SK-N-SH (cell line): ENCODE measurements around the gene ENTPD7. TPM values are rescaled to one million over a fixed set of nuclear protein-coding genes. Genes with fewer than 3 reads are reported as not detected.
A peak's percentile ranks its signal among the peaks of the same experiment; 100 is the strongest.

ENCODE experiments used
- CTCF ChIA-PET: fragments of 300-600, 350-600 bp; formaldehyde crosslinking; extraction: SDS; loops from one replicate; lab custom pipeline; 2021; lab: Yijun Ruan, JAX
- POLR2A ChIA-PET: fragments of 350-600 bp; sonication (Branson Sonifier 250); formaldehyde crosslinking; extraction: SDS; loops from one replicate; lab custom pipeline; 2020; ENCODE audit warnings: antibody characterized with exemption, inconsistent platforms; lab: Yijun Ruan, JAX
- DNase-seq: peaks from one replicate; pipeline ENCODE4 v3.0.0; 2012
- H2AFZ ChIP-seq: fragments of 200-600 bp; sonication (generic); 2 replicates; pipeline ENCODE4 v1.8.1; 2016; ENCODE audit warnings: antibody characterized with exemption, mild to moderate bottlenecking, low read depth
- H3F3A ChIP-seq: fragments of 200-600 bp; sonication (generic); replicated peaks from 2 replicates; pipeline ENCODE3; 2016; ENCODE audit warnings: antibody characterized with exemption, mild to moderate bottlenecking; ENCODE audit not compliant: insufficient read depth
- H3K27ac ChIP-seq, 2 experiments: fragments of 200-500 bp in 1 of 2; fragments of 200-600 bp in 1 of 2; sonication (Bioruptor generic) in 1 of 2; sonication (generic), shearing (Covaris generic) in 1 of 2; 2 replicates each; pipeline versions ENCODE4 v1.5.1 to v1.6.1; 2014 to 2016; ENCODE audit warnings: low read depth in 2 of 2, inconsistent platforms in 1 of 2, low read length in 1 of 2, mild to moderate bottlenecking in 1 of 2, mixed read lengths in 1 of 2
- H3K27me3 ChIP-seq: fragments of 200-600 bp; sonication (generic), shearing (Covaris generic); 2 replicates; pipeline ENCODE4 v1.6.1; 2016; ENCODE audit warnings: mixed run types; ENCODE audit not compliant: insufficient read depth
- H3K36me3 ChIP-seq, 2 experiments: fragments of 200-500 bp in 1 of 2; fragments of 200-600 bp in 1 of 2; sonication (Bioruptor generic) in 1 of 2; sonication (generic) in 1 of 2; replicated peaks in 1 of 2; 2 replicates each; pipeline versions ENCODE3 to v1.5.1; 2014 to 2016; ENCODE audit warnings: low read length in 1 of 2, mild to moderate bottlenecking in 1 of 2; ENCODE audit not compliant: insufficient read depth in 2 of 2, control insufficient read depth in 1 of 2
- H3K4me1 ChIP-seq, 2 experiments: fragments of 200-500 bp in 1 of 2; fragments of 200-600 bp in 1 of 2; sonication (Bioruptor generic) in 1 of 2; sonication (generic), shearing (Covaris generic) in 1 of 2; 2 replicates each; pipeline versions ENCODE4 v1.5.1 to v1.6.1; 2014 to 2016; ENCODE audit warnings: low read depth in 1 of 2, low read length in 1 of 2, mixed run types in 1 of 2; ENCODE audit not compliant: insufficient read depth in 2 of 2, control insufficient read depth in 1 of 2
- H3K4me2 ChIP-seq: fragments of 200-600 bp; sonication (generic), shearing (Covaris generic); 2 replicates; pipeline ENCODE4 v1.6.1; 2017; ENCODE audit warnings: mixed run types
- H3K4me3 ChIP-seq, 2 experiments: fragments of 200-500 bp in 1 of 2; fragments of 200-600 bp in 1 of 2; sonication (Bioruptor generic) in 1 of 2; sonication (generic), shearing (Covaris generic) in 1 of 2; 2 replicates each; pipeline versions ENCODE4 v1.5.1 to v1.8.1; 2014 to 2016; ENCODE audit warnings: low read depth in 2 of 2, inconsistent platforms in 1 of 2, low read length in 1 of 2, mild to moderate bottlenecking in 1 of 2, mixed read lengths in 1 of 2, moderate library complexity in 1 of 2
- H3K79me2 ChIP-seq: fragments of 200-600 bp; sonication (generic); 2 replicates; pipeline ENCODE4 v1.8.1; 2017; ENCODE audit warnings: mild to moderate bottlenecking; ENCODE audit not compliant: insufficient read depth
- H3K9ac ChIP-seq: fragments of 200-600 bp; sonication (generic); 2 replicates; pipeline ENCODE4 v1.6.1; 2017; ENCODE audit warnings: mixed run types
- H3K9me2 ChIP-seq: fragments of 200-600 bp; sonication (generic); 2 replicates; pipeline ENCODE4 v1.6.1; 2017; ENCODE audit warnings: mixed run types
- H3K9me3 ChIP-seq: fragments of 200-600 bp; sonication (generic); 2 replicates; pipeline ENCODE4 v1.6.1; 2017; ENCODE audit warnings: mixed run types, mild to moderate bottlenecking, moderate library complexity
- H4K20me1 ChIP-seq: fragments of 200-600 bp; sonication (generic); 2 replicates; pipeline ENCODE4 v1.6.1; 2017; ENCODE audit warnings: mild to moderate bottlenecking, mixed run types; ENCODE audit not compliant: insufficient read depth
- CHD2 ChIP-seq: fragments of 150-350 bp; IDR thresholded peaks from 2 replicates; pipeline ENCODE4 v1.6.1; 2018; ENCODE audit warnings: low read length; ENCODE audit not compliant: partially characterized antibody
- ELF1 ChIP-seq: IDR thresholded peaks from 2 replicates; pipeline ENCODE4 v1.4.0; 2012
- FOXJ3 ChIP-seq: sonication (generic); formaldehyde crosslinking; IDR thresholded peaks from 2 replicates; pipeline ENCODE4 v1.5.1; 2020; ENCODE audit warnings: mild to moderate bottlenecking, missing genetic modification reagents
- FOXM1 ChIP-seq: IDR thresholded peaks from 2 replicates; pipeline ENCODE4 v1.4.0; 2012; ENCODE audit warnings: low read depth, mild to moderate bottlenecking
- MEF2A ChIP-seq: IDR thresholded peaks from 2 replicates; pipeline ENCODE4 v1.4.0; 2012; ENCODE audit warnings: low read depth, borderline replicate concordance
- MXI1 ChIP-seq: IDR thresholded peaks from 2 replicates; pipeline ENCODE4 v1.6.1; 2012; ENCODE audit warnings: mild to moderate bottlenecking, low read depth, low read length, improper control_type of control experiment
- NRF1 ChIP-seq: IDR thresholded peaks from 2 replicates; pipeline ENCODE4 v1.6.1; 2012; ENCODE audit warnings: low read depth, mild to moderate bottlenecking, low read length
- POLR2AphosphoS5 ChIP-seq: IDR thresholded peaks from 2 replicates; pipeline ENCODE4 v1.6.1; 2012; ENCODE audit warnings: low read depth, low read length
- RAD21 ChIP-seq: IDR thresholded peaks from 2 replicates; pipeline ENCODE4 v1.6.1; 2012; ENCODE audit warnings: mild to moderate bottlenecking, low read length
- RCOR1 ChIP-seq: fragments of 150-350 bp; IDR thresholded peaks from 2 replicates; pipeline ENCODE4 v1.6.1; 2017; ENCODE audit warnings: antibody characterized with exemption, low read length
- SMC3 ChIP-seq: IDR thresholded peaks from 2 replicates; pipeline ENCODE4 v1.6.1; 2012; ENCODE audit warnings: low read depth, low read length, improper control_type of control experiment
- TCF12 ChIP-seq: IDR thresholded peaks from 2 replicates; pipeline ENCODE4 v1.4.0; 2012
- WGBS: methylation state at CpG from one replicate; pipeline ENCODE4 v1.1.6; 2017; ENCODE audit warnings: low lambda C conversion rate; 5-methylcytosine and 5-hydroxymethylcytosine counted together
- polyA plus RNA-seq, 3 experiments: library from polyadenylated mRNA; depleted of rRNA; stranded (reverse); fragments of >200 nt; gene quantifications; 2 replicates each; pipeline ENCODE4 v1.2.3, GENCODE V29; 2012
- TF ChIP-seq, protein P1 (sequence below): IDR thresholded peaks from 2 replicates; pipeline ENCODE4 v1.4.0; 2012; ENCODE audit warnings: low read depth
- TF ChIP-seq, protein P2 (sequence below): IDR thresholded peaks from 2 replicates; pipeline ENCODE4; 2012
- TF ChIP-seq, protein P3 (sequence below): IDR thresholded peaks from 2 replicates; pipeline ENCODE4 v1.4.0; 2012; ENCODE audit warnings: low read depth, borderline replicate concordance
- TF ChIP-seq, protein P4 (sequence below): fragments of 200-600 bp; sonication (generic); IDR thresholded peaks from 2 replicates; pipeline ENCODE4 v1.6.1; 2017; ENCODE audit warnings: antibody characterized with exemption, mild to moderate bottlenecking, moderate library complexity

Gene ENTPD7
- polyA plus RNA-seq, 1 of the 3 experiments (the other 2 are of a cell fraction): 3.9 TPM

DNA sequence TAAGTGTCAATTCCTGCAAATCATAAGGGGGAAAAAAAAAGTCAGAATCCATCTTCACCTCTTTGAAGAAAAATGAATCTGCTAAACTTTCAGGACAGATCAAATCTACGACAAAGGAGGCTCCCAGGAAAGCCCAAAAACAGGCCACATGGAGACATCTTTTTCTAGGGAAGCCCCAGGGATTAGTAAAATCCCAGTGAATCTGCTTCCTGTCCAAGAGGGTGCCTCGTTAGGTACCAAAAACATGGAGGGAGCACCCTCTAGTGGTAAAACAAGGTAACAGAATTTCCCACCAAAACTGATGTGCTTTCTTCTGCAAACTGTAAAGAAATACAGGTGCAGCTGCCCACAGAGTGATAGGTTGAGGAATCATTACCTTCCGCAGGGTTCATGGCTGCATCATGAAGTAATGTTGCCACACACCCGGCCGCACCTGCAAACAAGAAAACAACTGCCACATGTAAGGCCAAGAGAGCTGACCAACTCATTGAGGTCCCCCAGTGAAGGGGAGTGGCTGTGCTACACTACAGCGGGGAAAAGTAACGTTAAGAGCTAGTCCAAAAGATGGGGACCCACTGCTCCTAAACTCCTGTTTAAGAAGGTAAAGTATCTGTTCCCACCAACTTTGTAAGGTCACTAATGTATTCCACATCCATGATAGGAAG lies 47.0 kb upstream of the ENTPD7 start:
- no peak overlapping the region for H3K9ac ChIP-seq
- no peaks in the 10 kb centered on the region; a peak in 1 of 4 replicates for H3K4me1 ChIP-seq
- no peaks in the 10 kb centered on the region for H3K27me3 ChIP-seq
- peak; percentile 77 for DNase-seq
- H3F3A ChIP-seq: peaks cover 4% of the 10 kb centered on the region
- no peaks in the 10 kb centered on the region for H3K9me2 ChIP-seq
- peaks cover 32 to 34% of the 10 kb centered on the region in 2 experiments for H3K36me3 ChIP-seq
- H3K27ac ChIP-seq: no peak overlapping the region
- no peak overlapping the region for H3K4me2 ChIP-seq
- peaks cover 20% of the 10 kb centered on the region for H3K79me2 ChIP-seq
- ChIA-PET POLR2A (interaction anchor here (1.4 kb wide), 1 partner anchor 176 kb away, joined by 4 read pairs; no protein-coding TSS in a partner anchor), CTCF (interaction anchor here (0.6 to 9.6 kb wide), 47 partner anchors 9 to 1145 kb away, joined by 3 to 118 read pairs (median 4); partner anchors contain the start of genes ENTPD7, GOT1 and SLC25A28)
- no peak overlapping the region for H2AFZ ChIP-seq
- 25% methylated on average over 7 of the region's 7 CpGs for WGBS
- H3K9me3 ChIP-seq: no peaks in the 10 kb centered on the region
- TF ChIP-seq POLR2AphosphoS5: no peak
- TF ChIP-seq, protein P1, sequence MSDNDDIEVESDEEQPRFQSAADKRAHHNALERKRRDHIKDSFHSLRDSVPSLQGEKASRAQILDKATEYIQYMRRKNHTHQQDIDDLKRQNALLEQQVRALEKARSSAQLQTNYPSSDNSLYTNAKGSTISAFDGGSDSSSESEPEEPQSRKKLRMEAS: no peak
- TF ChIP-seq, protein P2, sequence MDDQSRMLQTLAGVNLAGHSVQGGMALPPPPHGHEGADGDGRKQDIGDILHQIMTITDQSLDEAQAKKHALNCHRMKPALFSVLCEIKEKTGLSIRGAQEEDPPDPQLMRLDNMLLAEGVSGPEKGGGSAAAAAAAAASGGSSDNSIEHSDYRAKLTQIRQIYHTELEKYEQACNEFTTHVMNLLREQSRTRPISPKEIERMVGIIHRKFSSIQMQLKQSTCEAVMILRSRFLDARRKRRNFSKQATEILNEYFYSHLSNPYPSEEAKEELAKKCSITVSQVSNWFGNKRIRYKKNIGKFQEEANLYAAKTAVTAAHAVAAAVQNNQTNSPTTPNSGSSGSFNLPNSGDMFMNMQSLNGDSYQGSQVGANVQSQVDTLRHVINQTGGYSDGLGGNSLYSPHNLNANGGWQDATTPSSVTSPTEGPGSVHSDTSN: no peak
- TF ChIP-seq, protein P3, sequence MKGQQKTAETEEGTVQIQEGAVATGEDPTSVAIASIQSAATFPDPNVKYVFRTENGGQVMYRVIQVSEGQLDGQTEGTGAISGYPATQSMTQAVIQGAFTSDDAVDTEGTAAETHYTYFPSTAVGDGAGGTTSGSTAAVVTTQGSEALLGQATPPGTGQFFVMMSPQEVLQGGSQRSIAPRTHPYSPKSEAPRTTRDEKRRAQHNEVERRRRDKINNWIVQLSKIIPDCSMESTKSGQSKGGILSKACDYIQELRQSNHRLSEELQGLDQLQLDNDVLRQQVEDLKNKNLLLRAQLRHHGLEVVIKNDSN: no peak
- no peak for TF ChIP-seq FOXJ3 (CRISPR knock-in tag)
- TF ChIP-seq, protein P4, sequence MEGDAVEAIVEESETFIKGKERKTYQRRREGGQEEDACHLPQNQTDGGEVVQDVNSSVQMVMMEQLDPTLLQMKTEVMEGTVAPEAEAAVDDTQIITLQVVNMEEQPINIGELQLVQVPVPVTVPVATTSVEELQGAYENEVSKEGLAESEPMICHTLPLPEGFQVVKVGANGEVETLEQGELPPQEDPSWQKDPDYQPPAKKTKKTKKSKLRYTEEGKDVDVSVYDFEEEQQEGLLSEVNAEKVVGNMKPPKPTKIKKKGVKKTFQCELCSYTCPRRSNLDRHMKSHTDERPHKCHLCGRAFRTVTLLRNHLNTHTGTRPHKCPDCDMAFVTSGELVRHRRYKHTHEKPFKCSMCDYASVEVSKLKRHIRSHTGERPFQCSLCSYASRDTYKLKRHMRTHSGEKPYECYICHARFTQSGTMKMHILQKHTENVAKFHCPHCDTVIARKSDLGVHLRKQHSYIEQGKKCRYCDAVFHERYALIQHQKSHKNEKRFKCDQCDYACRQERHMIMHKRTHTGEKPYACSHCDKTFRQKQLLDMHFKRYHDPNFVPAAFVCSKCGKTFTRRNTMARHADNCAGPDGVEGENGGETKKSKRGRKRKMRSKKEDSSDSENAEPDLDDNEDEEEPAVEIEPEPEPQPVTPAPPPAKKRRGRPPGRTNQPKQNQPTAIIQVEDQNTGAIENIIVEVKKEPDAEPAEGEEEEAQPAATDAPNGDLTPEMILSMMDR: peak; percentile 84
- TF ChIP-seq MXI1: peak; percentile 20; the same call in 1 of the 2 replicates
- TF ChIP-seq RCOR1: no peak
- TF ChIP-seq TCF12: no peak
- TF ChIP-seq ELF1: no peak
- peak; percentile 87 for TF ChIP-seq RAD21
- no peak for TF ChIP-seq FOXM1
- peak; percentile 72 for TF ChIP-seq SMC3
- no peak for TF ChIP-seq CHD2
- TF ChIP-seq NRF1: no peak
- TF ChIP-seq MEF2A: no peak
- no peaks in the 10 kb centered on the region for H4K20me1 ChIP-seq
- H3K4me3 ChIP-seq: peak overlapping the region in 1 of 2 experiments; percentile 11; a peak in 1 of 4 replicates
